Neural progenitor cell (in vitro differentiated cells): Measurements from ENCODE around the gene ZAP70. TPM values are rescaled to one million over a fixed set of nuclear protein-coding genes. Genes with fewer than 3 reads are reported as not detected.
"Not testable (repeated sequence)": the region's sequence is repeated elsewhere in the genome, so short reads cannot be mapped to it uniquely, and the experiment has no call there.

Source experiments
- DNase-seq: peaks from one replicate; pipeline ENCODE4 v3.0.0-alpha.2; 2016; ENCODE audit warnings: low spot score
- H2AFZ ChIP-seq: fragments of 200-600 bp; sonication (generic); replicated peaks from 2 replicates; pipeline ENCODE4 v1.6.1; 2016; ENCODE audit warnings: antibody characterized with exemption
- H3F3A ChIP-seq: fragments of 200-600 bp; sonication (generic); 2 replicates; pipeline ENCODE4 v1.6.1; 2016; ENCODE audit warnings: antibody characterized with exemption, low read depth
- H3K27ac ChIP-seq: fragments of 200-600 bp; sonication (generic); 2 replicates; pipeline ENCODE4 v1.5.1; 2016; ENCODE audit warnings: mild to moderate bottlenecking
- H3K27me3 ChIP-seq: fragments of 200-600 bp; sonication (generic); 2 replicates; pipeline ENCODE4 v1.6.1; 2016; ENCODE audit warnings: mild to moderate bottlenecking, moderate library complexity
- H3K36me3 ChIP-seq: fragments of 200-600 bp; sonication (generic); 2 replicates; pipeline ENCODE4 v1.5.1; 2016
- H3K4me1 ChIP-seq: fragments of 200-600 bp; sonication (generic); 2 replicates; pipeline ENCODE4 v1.6.1; 2016; ENCODE audit warnings: mixed run types
- H3K4me2 ChIP-seq: fragments of 200-600 bp; sonication (generic); 2 replicates; pipeline ENCODE4 v1.6.1; 2016
- H3K4me3 ChIP-seq: fragments of 200-600 bp; sonication (generic); 2 replicates; pipeline ENCODE4 v1.5.1; 2016
- H3K79me2 ChIP-seq: fragments of 200-600 bp; sonication (generic); 2 replicates; pipeline ENCODE4 v1.6.1; 2016; ENCODE audit warnings: low read depth
- H3K9ac ChIP-seq: fragments of 200-600 bp; sonication (generic); 2 replicates; pipeline ENCODE4 v1.6.1; 2016
- H3K9me3 ChIP-seq: fragments of 200-600 bp; sonication (generic); 2 replicates; pipeline ENCODE4 v1.5.1; 2016; ENCODE audit warnings: low read depth
- H4K20me1 ChIP-seq: fragments of 200-600 bp; sonication (generic); 2 replicates; pipeline ENCODE4 v1.6.1; 2016; ENCODE audit warnings: low read depth
- H3K27ac Mint-ChIP-seq: 3 replicates; pipeline ENCODE4 v1.8.0; 2021; ENCODE audit warnings: mixed read lengths
- H3K27me3 Mint-ChIP-seq: 2 replicates; pipeline ENCODE4 v1.8.0; 2022; ENCODE audit warnings: low read depth, mild to moderate bottlenecking, inconsistent platforms, moderate library complexity, mixed read lengths; ENCODE audit not compliant: insufficient read depth
- H3K36me3 Mint-ChIP-seq: 3 replicates; pipeline ENCODE4 v1.8.0; 2021; ENCODE audit warnings: mixed read lengths
- H3K4me1 Mint-ChIP-seq: 3 replicates; pipeline ENCODE4 v1.8.0; 2021; ENCODE audit warnings: mixed read lengths
- H3K4me3 Mint-ChIP-seq: 3 replicates; pipeline ENCODE4 v1.8.0; 2021; ENCODE audit warnings: mild to moderate bottlenecking, moderate library complexity, mixed read lengths
- H3K9me3 Mint-ChIP-seq: 3 replicates; pipeline ENCODE4 v1.8.0; 2020; ENCODE audit warnings: mixed read lengths
- CTCF ChIP-seq: fragments of 200-600 bp; sonication (generic); IDR thresholded peaks from 2 replicates; pipeline ENCODE4 v1.5.1; 2017; ENCODE audit warnings: antibody characterized with exemption, mild to moderate bottlenecking
- EZH2 ChIP-seq: fragments of 200-600 bp; sonication (generic); IDR thresholded peaks from 2 replicates; pipeline ENCODE4 v1.6.1; 2017; ENCODE audit warnings: antibody characterized with exemption, mild to moderate bottlenecking, moderate library complexity
- EZH2phosphoT487 ChIP-seq: fragments of 200-600 bp; sonication (generic); IDR thresholded peaks from 2 replicates; pipeline ENCODE4 v1.6.1; 2017; ENCODE audit warnings: antibody characterized with exemption
- total RNA-seq: library from RNA; depleted of rRNA; stranded (reverse); fragments of >200 nt; gene quantifications from 2 replicates; pipeline ENCODE4 v1.2.3, GENCODE V29; 2015; ENCODE audit warnings: low replicate concordance

The ZAP70 gene
- total RNA-seq, 1 donor from 2014 or later: not detected

DNA sequence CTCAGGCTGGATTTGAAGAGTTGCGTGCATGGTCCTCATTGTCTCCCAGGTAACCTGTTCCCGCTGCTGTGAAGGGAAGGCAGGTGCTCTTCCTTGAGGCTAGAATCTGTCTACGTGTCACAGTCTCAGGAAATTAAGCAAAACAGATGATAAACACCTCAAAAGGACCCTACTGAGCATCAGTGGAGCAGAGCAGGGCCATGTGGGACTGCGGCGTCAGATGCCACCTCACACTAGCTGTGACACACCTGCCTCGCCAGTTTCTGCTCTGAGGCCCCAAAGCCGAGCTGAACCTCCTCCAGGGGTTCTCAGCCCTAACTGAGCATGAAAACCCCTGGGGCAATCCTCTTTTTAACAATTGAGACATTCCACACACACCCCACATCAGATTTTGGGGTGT, 41.9 kb upstream of the ZAP70 start:
- H3K4me1 Mint-ChIP-seq: no peaks in the 10 kb centered on the region
- Histone ChIP-seq H3K27me3 (no peaks in the 10 kb centered on the region), H3K36me3 (no peaks in the 10 kb centered on the region)

DNA sequence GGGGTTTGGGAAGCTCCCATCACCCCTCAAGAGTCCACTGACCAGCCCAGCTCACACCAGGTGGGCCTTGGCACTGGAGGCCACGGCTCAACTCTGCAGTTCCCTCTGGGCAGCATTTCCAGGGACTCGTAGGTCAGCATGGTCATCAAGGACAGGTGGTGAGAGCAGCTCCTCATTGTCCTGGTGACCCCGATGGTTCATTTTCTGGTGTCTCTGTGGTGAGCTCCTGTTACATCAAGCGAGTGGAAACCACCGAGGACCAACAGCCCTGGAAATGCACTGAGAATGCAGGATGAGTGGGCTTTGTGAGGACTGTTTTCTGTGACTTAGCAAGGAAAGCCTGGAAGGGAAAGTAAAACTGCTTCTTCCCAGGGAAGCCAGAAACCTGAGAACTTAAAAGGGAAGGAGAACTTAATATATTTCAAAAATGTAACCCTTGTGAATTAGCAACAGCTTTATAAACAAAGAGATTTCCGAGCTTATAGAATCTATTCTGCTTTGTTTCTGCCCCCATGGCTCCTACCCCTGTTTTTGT, 40.7 kb upstream of the ZAP70 start:
- not testable (repeated sequence) for H3K27me3 Mint-ChIP-seq, H4K20me1 ChIP-seq, H3K27ac ChIP-seq, H3K4me3 ChIP-seq, H3K4me1 Mint-ChIP-seq, H3K36me3 Mint-ChIP-seq, H2AFZ ChIP-seq, DNase-seq, H3F3A ChIP-seq, H3K9me3 ChIP-seq, H3K4me2 ChIP-seq, H3K9ac ChIP-seq, H3K4me3 Mint-ChIP-seq, H3K36me3 ChIP-seq, H3K4me1 ChIP-seq, H3K9me3 Mint-ChIP-seq, H3K27me3 ChIP-seq, H3K79me2 ChIP-seq
- peak overlapping the region; percentile 78 for H3K27ac Mint-ChIP-seq

More for the DNA sequence above, 41.9 kb upstream of the ZAP70 start:
- no peaks in the 10 kb centered on the region for H3K36me3 Mint-ChIP-seq
- Histone ChIP-seq H3K4me1 (no peaks in the 10 kb centered on the region), H4K20me1 (no peaks in the 10 kb centered on the region), H3K9me3 (no peaks in the 10 kb centered on the region), H2AFZ (no peak overlapping the region), H3K4me3 (no peak overlapping the region), H3K4me2 (no peak overlapping the region), H3K27ac (no peak overlapping the region), H3K79me2 (no peaks in the 10 kb centered on the region), H3F3A (no peaks in the 10 kb centered on the region), H3K9ac (no peak overlapping the region)
- DNase-seq: no peak
- no peaks in the 10 kb centered on the region for H3K27me3 Mint-ChIP-seq
- no peak overlapping the region for H3K27ac Mint-ChIP-seq
- H3K4me3 Mint-ChIP-seq: no peak overlapping the region
- H3K9me3 Mint-ChIP-seq: no peaks in the 10 kb centered on the region
- TF ChIP-seq CTCF: no peak
- no peak for TF ChIP-seq EZH2phosphoT487
- no peak for TF ChIP-seq EZH2

DNA sequence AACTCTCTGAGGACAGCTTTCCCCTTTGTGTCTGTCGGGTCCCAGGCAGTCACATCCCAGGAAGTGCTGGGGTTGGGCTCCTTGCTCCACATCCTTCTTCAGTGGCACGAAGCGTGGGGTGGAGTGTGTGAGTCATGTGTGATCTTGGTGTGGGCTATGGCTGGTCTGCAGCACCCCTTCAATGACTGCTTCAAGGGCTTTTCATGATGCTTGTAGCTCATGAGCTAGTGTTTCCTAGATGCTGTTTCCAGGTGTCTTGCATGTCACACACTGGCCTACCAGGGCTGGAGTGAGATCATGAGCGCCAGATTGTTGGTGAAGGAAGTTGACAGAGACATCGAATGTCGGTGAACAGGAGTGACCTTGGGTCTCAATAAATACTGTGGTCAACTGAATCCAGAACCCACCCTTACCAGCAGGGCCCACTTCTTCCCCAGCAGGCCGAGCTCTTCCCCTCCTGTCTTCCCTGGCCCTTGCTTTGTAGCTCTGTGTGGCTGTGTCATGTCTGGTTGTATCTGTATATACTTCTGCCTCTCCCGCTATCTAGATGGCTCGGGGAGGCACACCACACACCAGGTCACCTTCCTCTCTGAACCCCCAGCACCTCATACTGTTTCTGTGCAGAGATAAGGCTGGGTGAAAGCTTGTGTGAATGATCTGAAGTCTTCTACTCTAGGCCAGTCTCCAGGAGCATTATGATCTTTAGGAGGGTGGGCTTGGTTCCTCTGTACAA, 40.0 kb upstream of the ZAP70 start:
- H3K4me1 Mint-ChIP-seq: no peaks in the 10 kb centered on the region
- Histone ChIP-seq H3K4me3 (no peak overlapping the region), H3K27ac (no peak overlapping the region), H3K36me3 (no peaks in the 10 kb centered on the region), H3K4me2 (no peak overlapping the region), H2AFZ (no peak overlapping the region), H3K4me1 (no peaks in the 10 kb centered on the region), H4K20me1 (no peaks in the 10 kb centered on the region), H3F3A (no peaks in the 10 kb centered on the region), H3K27me3 (no peaks in the 10 kb centered on the region), H3K9me3 (no peaks in the 10 kb centered on the region), H3K79me2 (no peaks in the 10 kb centered on the region), H3K9ac (no peak overlapping the region)
- peaks cover 2% of the 10 kb centered on the region for H3K27me3 Mint-ChIP-seq
- H3K4me3 Mint-ChIP-seq: no peak overlapping the region
- peak overlapping the region; percentile 78 for H3K27ac Mint-ChIP-seq
- DNase-seq: no peak
- TF ChIP-seq EZH2 (no peak), CTCF (no peak), EZH2phosphoT487 (no peak)
- H3K9me3 Mint-ChIP-seq: peaks cover 4% of the 10 kb centered on the region
- H3K36me3 Mint-ChIP-seq: no peaks in the 10 kb centered on the region

DNA sequence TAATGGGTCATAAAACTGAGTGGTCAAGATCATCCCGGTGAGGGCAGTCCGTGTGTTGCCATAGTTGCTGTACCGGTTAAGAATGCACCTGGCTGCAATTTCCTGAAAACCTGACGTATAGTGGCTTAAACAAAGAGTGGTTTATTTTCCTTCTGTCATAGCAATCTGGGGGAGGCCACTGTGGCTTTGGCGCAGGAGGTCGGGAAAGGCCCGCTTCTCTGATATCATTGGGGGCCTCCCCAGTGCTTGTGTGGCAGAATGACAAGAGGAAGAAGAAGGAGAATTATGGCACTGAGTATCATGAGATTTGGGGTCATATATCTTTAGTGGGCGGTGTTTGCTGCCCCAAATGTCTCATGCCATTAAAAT, 39.5 kb upstream of the ZAP70 start:
- Histone ChIP-seq H2AFZ (no peak overlapping the region), H3K9me3 (no peaks in the 10 kb centered on the region), H3K36me3 (no peaks in the 10 kb centered on the region), H3K9ac (no peak overlapping the region), H3K27ac (no peak overlapping the region), H4K20me1 (no peaks in the 10 kb centered on the region), H3K27me3 (no peaks in the 10 kb centered on the region), H3K4me3 (no peak overlapping the region), H3K79me2 (no peaks in the 10 kb centered on the region), H3F3A (no peaks in the 10 kb centered on the region), H3K4me2 (no peak overlapping the region), H3K4me1 (no peaks in the 10 kb centered on the region)
- TF ChIP-seq EZH2: no peak
- no peak for TF ChIP-seq EZH2phosphoT487
- TF ChIP-seq CTCF: no peak
- no peak for DNase-seq
- Mint-ChIP-seq H3K4me3 (no peak overlapping the region), H3K36me3 (no peaks in the 10 kb centered on the region), H3K27me3 (peaks cover 2% of the 10 kb centered on the region), H3K9me3 (peaks cover 5% of the 10 kb centered on the region), H3K4me1 (no peaks in the 10 kb centered on the region), H3K27ac (no peak overlapping the region)
